Measurements from ENCODE around the gene FITM1.
A peak's percentile ranks its signal among the peaks of the same experiment; 100 is the strongest.

The FITM1 gene

DNA sequence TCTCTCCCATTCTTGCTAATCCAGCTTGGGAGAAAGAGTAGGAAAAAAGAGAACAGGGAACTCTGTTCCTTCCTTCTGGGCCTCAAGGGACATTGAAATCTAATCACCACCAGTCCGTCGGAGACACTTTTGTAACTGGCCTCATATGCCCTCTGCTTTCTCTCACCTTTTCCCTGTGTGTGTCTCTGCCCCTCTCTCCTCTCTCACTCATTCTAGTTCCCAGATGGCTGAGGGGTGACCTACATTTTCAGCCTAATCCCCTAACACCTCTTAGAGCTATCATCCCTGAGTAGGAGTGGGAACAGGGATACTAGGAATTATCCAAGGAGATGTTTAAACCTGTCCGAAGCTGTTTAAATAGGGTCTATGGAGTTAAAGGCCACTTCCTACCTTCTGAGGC, 45.2 kb upstream of the FITM1 start:
- TF ChIP-seq, protein P1, sequence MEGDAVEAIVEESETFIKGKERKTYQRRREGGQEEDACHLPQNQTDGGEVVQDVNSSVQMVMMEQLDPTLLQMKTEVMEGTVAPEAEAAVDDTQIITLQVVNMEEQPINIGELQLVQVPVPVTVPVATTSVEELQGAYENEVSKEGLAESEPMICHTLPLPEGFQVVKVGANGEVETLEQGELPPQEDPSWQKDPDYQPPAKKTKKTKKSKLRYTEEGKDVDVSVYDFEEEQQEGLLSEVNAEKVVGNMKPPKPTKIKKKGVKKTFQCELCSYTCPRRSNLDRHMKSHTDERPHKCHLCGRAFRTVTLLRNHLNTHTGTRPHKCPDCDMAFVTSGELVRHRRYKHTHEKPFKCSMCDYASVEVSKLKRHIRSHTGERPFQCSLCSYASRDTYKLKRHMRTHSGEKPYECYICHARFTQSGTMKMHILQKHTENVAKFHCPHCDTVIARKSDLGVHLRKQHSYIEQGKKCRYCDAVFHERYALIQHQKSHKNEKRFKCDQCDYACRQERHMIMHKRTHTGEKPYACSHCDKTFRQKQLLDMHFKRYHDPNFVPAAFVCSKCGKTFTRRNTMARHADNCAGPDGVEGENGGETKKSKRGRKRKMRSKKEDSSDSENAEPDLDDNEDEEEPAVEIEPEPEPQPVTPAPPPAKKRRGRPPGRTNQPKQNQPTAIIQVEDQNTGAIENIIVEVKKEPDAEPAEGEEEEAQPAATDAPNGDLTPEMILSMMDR (conservative IDR thresholded peaks at IDR 0.05; ENCODE audit: low read depth): no peak
- POLR2A ChIA-PET (ENCODE audit: low non-redundant PET): no interaction called here
- no peak overlapping the region for H3K27ac ChIP-seq
- DNase-seq (ENCODE audit: low spot score): no peak
- CTCF ChIA-PET: interaction anchor here (0.6 kb wide), 2 partner anchors 74 to 1838 kb away, joined by 3 to 4 read pairs; no protein-coding TSS in a partner anchor

DNA sequence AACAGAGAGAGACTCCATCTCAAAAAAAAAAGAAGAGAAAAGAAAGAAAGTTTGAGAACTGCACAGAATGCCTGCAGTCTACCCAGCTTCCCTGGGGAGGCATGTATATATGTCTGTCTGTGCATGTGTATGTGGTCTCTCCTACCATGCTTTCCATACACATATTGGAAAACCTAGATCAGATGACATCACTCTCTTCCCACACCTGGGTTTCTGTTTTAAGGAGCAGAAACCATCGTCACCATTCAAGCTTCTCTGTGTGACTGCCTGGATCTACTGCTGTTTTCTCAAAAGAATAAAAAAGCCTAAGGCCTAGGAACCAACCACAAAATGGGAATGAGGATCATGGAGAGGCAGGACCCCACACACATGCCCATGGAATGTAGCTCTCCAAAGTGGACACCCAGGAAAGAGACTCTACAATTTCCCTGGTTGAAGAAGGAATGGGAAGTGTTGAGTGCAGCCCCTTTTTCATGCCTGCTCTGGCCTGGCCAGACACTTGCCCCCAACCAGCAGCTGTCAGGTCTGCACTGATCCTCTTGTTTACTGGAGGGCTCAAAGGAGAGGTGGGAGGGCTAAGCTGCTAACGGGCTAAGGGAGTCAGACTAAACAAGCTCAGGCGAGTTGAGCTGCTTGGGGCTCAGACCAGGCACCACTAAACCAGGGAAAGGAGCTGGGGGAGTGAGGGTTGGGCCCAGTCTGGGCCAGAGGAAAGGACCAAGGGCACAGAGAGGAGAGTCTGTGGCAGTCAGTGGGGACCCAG, 44.1 kb upstream of the FITM1 start:
- ChIA-PET CTCF (interaction anchor here (0.7 kb wide), 2 partner anchors 12 to 498 kb away, joined by 3 to 4 read pairs; no protein-coding TSS in a partner anchor), POLR2A (ENCODE audit: low non-redundant PET) (no interaction called here)
- TF ChIP-seq, protein P1 (conservative IDR thresholded peaks at IDR 0.05; ENCODE audit: low read depth): no peak
- no peak for DNase-seq (ENCODE audit: low spot score)
- H3K27ac ChIP-seq: no peak overlapping the region

GRCh38 chr14:24087004-24087403, 43.5 kb upstream of the FITM1 start:
- TF ChIP-seq, protein P1 (conservative IDR thresholded peaks at IDR 0.05; ENCODE audit: low read depth): no peak
- no peak overlapping the region for H3K27ac ChIP-seq
- CTCF ChIA-PET: no interaction called here
- DNase-seq (ENCODE audit: low spot score): no peak
- POLR2A ChIA-PET (ENCODE audit: low non-redundant PET): no interaction called here

- CTCF ChIA-PET: interaction anchor here (0.8 kb wide), 1 partner anchor 20 kb away, joined by 3 read pairs; no protein-coding TSS in a partner anchor
- H3K27ac ChIP-seq: no peak overlapping the region
- POLR2A ChIA-PET (ENCODE audit: low non-redundant PET): no interaction called here
- no peak for DNase-seq (ENCODE audit: low spot score)
- TF ChIP-seq, protein P1 (conservative IDR thresholded peaks at IDR 0.05; ENCODE audit: low read depth): no peak
Measured at GRCh38 chr14:24088095-24088494, 42.4 kb upstream of the FITM1 start.

DNA sequence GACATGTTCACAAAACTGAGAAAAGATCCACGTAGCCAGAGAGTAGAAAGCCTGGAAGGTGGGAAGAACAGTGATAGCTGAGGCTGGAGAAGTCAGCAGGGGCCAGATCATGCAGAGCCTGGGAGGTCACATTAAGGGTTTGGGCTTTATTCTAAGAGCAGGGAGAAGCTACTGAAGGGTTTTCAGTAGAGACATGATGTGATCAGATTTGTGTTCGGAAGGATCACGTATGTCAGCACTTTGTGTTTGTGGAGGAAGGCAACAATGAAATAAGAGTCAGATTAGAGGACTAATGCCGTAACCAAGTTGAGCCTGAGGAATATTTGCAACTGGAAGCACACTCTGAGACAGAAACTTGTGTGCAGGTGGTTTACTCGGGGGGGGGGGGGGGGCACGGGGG, 40.6 kb upstream of the FITM1 start:
- H3K27ac ChIP-seq: no peak overlapping the region
- POLR2A ChIA-PET (ENCODE audit: low non-redundant PET): no interaction called here
- DNase-seq (ENCODE audit: low spot score): no peak
- CTCF ChIA-PET: interaction anchor here (0.6 to 6.1 kb wide), 11 partner anchors 10 to 838 kb away, joined by 3 to 51 read pairs (median 3); no protein-coding TSS in a partner anchor
- TF ChIP-seq, protein P1 (conservative IDR thresholded peaks at IDR 0.05; ENCODE audit: low read depth): no peak

DNA sequence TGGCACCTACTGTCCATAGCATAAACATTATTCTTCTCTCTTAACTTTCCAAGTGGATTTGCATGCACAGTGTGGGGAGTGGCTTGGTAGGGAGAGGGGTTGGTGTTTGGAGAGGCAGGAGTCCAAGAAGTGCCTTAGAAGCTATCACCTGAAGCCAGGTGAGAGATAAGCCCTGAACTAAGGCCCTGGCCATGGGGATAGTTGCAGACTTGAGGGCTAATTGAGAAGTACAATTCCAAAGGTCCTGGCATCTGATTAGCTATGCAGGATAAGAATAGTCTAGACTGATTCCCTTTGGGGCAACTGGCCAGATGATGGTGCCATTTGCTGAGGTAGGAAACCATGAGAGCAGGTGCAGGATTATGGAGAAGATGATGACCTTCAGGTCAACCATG, 38.4 kb upstream of the FITM1 start:
- no peak for DNase-seq (ENCODE audit: low spot score)
- TF ChIP-seq, protein P1 (conservative IDR thresholded peaks at IDR 0.05; ENCODE audit: low read depth): no peak
- H3K27ac ChIP-seq: peak overlapping the region; percentile 88; the same call in 1 of the 2 replicates
- ChIA-PET CTCF (interaction anchor here (0.7 to 6.1 kb wide), 2 partner anchors 34 to 337 kb away, joined by 5 to 51 read pairs; no protein-coding TSS in a partner anchor), POLR2A (ENCODE audit: low non-redundant PET) (interaction anchor here (0.7 kb wide), 1 partner anchor 182 kb away, joined by 4 read pairs; no protein-coding TSS in a partner anchor)

Measured in RWPE1 (cell line).